ENCODE results near the gene ERBB4.

GRCh38 chr2:211380041-211380440 lies 1158.6 kb downstream of the ERBB4 start:
- TF ChIP-seq CTCF (IDR thresholded peaks at IDR 0.05) (no peak), POLR2A (IDR thresholded peaks at IDR 0.05) (no peak)

Measured in lower leg skin (tissue), 3 donors.